Activated CD4-positive, alpha-beta memory T cell treated with anti-CD3 and anti-CD28 coated beads for 36 hours (primary cell): ENCODE data around the gene EML5. TPM values are rescaled to one million over a fixed set of nuclear protein-coding genes. Genes with fewer than 3 reads are reported as not detected.

Source experiments
- CTCF ChIA-PET: fragments of 350-600 bp; sonication (Branson Sonifier 250); formaldehyde crosslinking; loops from one replicate; lab custom pipeline; 2021; ENCODE audit warnings: antibody characterized with exemption, inconsistent platforms; lab: Charles Lee
- POLR2A ChIA-PET: fragments of 350-600 bp; sonication (Branson Sonifier 250); formaldehyde crosslinking; loops from one replicate; lab custom pipeline; 2021; ENCODE audit warnings: antibody characterized with exemption; lab: Charles Lee
- DNase-seq: peaks from one replicate; pipeline ENCODE4 v3.0.0-alpha.2; 2020
- H3K27ac Mint-ChIP-seq: one replicate; pipeline ENCODE4 v1.8.0; 2021; ENCODE audit warnings: mixed read lengths
- H3K27me3 Mint-ChIP-seq: one replicate; pipeline ENCODE4 v1.8.0; 2021; ENCODE audit warnings: mixed read lengths
- H3K36me3 Mint-ChIP-seq: one replicate; pipeline ENCODE4 v1.8.0; 2021; ENCODE audit warnings: mixed read lengths
- H3K4me1 Mint-ChIP-seq: one replicate; pipeline ENCODE4 v1.8.0; 2021; ENCODE audit warnings: low read depth, mixed read lengths
- H3K4me3 Mint-ChIP-seq: one replicate; pipeline ENCODE4 v1.8.0; 2021; ENCODE audit warnings: mild to moderate bottlenecking, mixed read lengths
- H3K9me3 Mint-ChIP-seq: one replicate; pipeline ENCODE4 v1.8.0; 2021; ENCODE audit warnings: mixed read lengths
- intact Hi-C: fragments of 100-400 bp; cut with micrococcal nuclease; formaldehyde crosslinking; loops from one replicate; pipeline ENCODE4 v1.15.1; 2023
- total RNA-seq, 2 experiments: library from RNA; stranded (reverse); gene quantifications; one replicate each; pipeline ENCODE4 v1.2.3, GENCODE V29; 2021

Gene EML5
- total RNA-seq, 2 experiments from 2014 or later: 5.7 to 6.2 TPM

DNA sequence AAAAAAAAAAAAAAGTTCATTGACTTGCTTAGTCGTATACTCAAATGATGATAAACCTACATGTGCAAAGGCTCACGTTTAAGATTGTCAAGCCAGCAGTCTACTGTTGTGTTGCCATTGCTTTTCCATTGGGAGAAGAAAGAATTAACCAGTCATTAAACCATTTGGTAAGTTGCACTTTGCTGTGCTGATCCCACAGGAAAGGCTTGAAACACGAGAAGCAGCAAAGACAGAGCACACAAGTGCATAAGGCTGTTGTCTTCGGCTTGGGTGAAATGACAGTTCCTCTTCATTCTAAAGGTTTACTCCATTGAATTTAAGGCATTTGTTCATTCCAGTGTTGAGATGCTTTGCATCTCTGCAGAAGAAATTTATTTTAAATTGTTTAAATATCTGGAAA, 179.8 kb downstream of the EML5 start:
- H3K27ac Mint-ChIP-seq: no peak overlapping the region
- H3K27me3 Mint-ChIP-seq: no peaks in the 10 kb centered on the region
- intact Hi-C loops: no loop called here
- H3K4me3 Mint-ChIP-seq: no peak overlapping the region
- H3K4me1 Mint-ChIP-seq: peaks cover 15% of the 10 kb centered on the region
- ChIA-PET CTCF (no interaction called here), POLR2A (interaction anchor here (0.5 kb wide), 1 partner anchor 14 kb away, joined by 3 read pairs; no protein-coding TSS in a partner anchor)
- DNase-seq: no peak
- peaks cover 44% of the 10 kb centered on the region for H3K36me3 Mint-ChIP-seq
- no peaks in the 10 kb centered on the region for H3K9me3 Mint-ChIP-seq

DNA sequence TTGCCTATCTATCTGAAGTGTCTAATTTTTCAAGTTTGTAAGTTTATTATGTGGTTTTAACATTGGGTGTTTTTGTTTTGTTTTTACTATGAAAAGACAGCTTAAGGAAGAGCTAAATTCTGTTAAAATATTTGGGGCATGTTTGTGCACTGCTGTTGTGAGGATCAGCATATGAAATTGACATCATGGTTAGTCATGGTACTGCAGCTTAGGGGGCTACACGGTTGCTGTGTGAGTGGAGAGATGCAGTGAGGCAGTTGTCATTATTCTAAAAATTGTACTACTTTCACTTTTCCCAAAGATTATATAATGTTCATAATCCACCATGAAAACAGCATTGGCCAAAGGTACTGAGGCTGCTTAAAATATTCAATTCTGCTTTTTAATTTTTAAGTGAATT, 180.9 kb downstream of the EML5 start:
- Mint-ChIP-seq H3K36me3 (peaks cover 53% of the 10 kb centered on the region), H3K27ac (no peak overlapping the region)

DNA sequence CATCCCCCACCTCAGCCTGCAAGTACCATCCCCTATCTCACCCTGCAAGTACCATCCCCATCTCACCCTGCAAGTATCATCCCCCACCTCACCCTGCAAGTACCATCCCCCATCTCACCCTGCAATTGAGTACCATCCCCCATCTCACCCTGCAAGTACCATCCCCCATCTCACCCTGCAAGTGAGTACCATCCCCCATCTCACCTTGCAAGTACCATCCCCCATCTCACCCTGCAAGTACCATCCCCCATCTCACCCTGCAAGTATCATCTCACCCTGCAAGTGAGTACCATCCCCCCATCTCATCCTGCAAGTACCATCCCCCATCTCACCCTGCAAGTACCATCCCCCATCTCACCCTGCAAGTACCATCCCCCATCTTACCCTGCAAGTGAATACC, 184.9 kb downstream of the EML5 start:
- Mint-ChIP-seq H3K4me3 (no peak overlapping the region), H3K36me3 (peaks cover 64% of the 10 kb centered on the region), H3K27ac (no peak overlapping the region), H3K4me1 (peaks cover 13% of the 10 kb centered on the region), H3K27me3 (no peaks in the 10 kb centered on the region), H3K9me3 (no peaks in the 10 kb centered on the region)
- intact Hi-C loops: no loop called here
- CTCF ChIA-PET: no interaction called here
- POLR2A ChIA-PET: no interaction called here
- no peak for DNase-seq

More for the DNA sequence above, 180.9 kb downstream of the EML5 start:
- intact Hi-C loops: no loop called here
- ChIA-PET CTCF (no interaction called here), POLR2A (no interaction called here)
- no peak for DNase-seq
- Mint-ChIP-seq H3K27me3 (no peaks in the 10 kb centered on the region), H3K9me3 (no peaks in the 10 kb centered on the region), H3K4me1 (peaks cover 15% of the 10 kb centered on the region), H3K4me3 (no peak overlapping the region)

DNA sequence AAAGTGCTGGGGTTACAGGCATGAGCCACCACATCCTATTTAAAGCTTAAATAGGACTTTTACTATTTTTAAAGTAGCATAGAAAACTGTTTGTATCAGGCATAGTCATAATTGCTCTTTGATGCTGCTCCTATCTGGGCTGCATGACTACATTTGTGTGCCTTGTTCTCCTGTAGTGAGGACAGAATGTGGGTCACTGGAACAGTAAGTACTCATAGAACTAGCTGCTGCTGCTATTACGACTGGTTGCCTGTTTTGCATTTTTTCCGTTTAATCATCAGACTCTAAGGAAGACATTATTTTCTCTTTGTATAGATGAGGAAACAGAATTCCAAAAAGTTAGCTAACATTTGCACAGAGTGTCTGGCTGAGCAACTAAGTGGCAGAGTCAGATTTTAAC, 187.2 kb downstream of the EML5 start:
- POLR2A ChIA-PET: no interaction called here
- Mint-ChIP-seq H3K4me3 (no peak overlapping the region), H3K27ac (no peak overlapping the region), H3K9me3 (no peaks in the 10 kb centered on the region), H3K27me3 (no peaks in the 10 kb centered on the region), H3K36me3 (peaks cover 67% of the 10 kb centered on the region), H3K4me1 (peaks cover 15% of the 10 kb centered on the region)
- CTCF ChIA-PET: interaction anchor here (0.8 kb wide), 1 partner anchor 11 kb away, joined by 3 read pairs; no protein-coding TSS in a partner anchor
- DNase-seq: no peak
- intact Hi-C loops: no loop called here

DNA sequence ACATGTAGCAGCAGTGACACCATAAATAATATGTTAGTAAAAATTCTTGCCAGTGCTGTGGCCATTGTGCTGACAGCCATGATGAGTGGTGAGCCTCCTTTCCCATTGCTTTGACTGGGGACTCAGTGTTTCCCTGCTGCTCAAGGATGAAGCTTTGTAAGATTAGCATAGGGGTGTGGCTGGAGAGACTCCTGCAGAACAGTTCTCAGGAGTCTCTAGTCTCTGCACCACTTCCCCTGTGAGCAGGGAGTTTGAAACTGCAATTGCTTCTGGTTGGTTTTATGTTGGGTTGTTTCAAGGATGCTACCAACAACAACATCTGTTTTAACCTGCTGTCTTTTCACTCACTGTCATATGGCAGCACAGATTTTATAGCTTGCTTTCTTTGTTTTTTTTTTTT, 188.5 kb downstream of the EML5 start:
- peaks cover 63% of the 10 kb centered on the region for H3K36me3 Mint-ChIP-seq
- DNase-seq: no peak
- H3K4me1 Mint-ChIP-seq: peaks cover 28% of the 10 kb centered on the region
- no peak overlapping the region for H3K27ac Mint-ChIP-seq
- ChIA-PET CTCF (no interaction called here), POLR2A (no interaction called here)
- no peaks in the 10 kb centered on the region for H3K27me3 Mint-ChIP-seq
- H3K4me3 Mint-ChIP-seq: no peak overlapping the region
- intact Hi-C loops: no loop called here
- H3K9me3 Mint-ChIP-seq: no peaks in the 10 kb centered on the region

DNA sequence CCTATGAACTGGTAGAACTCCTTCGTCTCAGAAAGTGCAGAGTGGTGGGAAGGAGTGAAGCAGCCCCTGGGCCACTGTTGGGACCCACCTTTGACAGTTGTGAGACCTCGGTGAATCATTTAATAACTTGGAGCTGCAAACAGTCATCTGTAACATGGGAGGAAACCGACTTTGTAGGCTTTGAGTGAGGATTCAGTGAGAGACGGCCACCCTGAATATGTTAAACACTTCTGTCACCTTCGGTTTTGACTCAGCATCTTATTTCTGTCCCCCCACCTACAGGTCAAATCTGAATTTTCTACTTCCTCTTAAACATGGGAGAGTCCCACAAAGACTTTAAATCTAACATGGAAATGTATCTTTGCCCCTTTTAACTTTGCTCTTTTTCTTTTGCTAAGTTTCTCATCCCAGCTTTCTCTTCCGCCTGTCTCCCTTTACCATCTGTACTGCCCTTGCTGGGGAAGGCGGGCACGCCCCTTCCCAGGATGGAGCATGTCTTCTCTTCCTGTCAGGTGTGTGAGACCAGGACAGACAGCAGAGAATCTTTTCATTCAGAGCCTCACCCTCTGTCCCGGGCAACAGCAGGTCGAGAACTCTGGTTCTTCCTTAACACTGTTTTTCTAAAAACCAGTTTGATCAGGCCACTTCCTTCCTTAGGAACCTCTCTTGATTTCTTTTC, 192.9 kb downstream of the EML5 start:
- CTCF ChIA-PET: interaction anchor here (0.8 kb wide), 1 partner anchor 40 kb away, joined by 4 read pairs; no protein-coding TSS in a partner anchor

DNA sequence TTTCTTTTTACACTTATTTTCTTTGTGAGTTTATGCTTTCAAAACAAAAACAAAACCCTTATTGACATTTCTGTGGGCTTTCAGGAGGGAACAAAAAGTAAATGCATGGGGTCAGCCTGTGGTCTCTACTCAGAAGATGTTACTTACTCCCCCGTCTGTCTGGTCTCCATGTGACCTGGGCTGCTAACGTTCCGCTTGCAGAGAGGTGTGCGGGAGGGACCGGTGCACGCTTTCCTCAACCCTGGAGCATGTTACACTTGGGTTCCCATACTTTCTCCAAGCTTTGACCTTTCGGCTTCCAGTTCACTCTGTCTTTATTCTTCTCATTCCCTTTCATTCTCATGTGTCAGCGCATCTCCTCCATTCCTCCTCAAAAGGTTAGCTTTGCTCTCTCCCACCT, 193.4 kb downstream of the EML5 start:
- CTCF ChIA-PET: no interaction called here
- H3K27ac Mint-ChIP-seq: peak overlapping the region; percentile 84
- peaks cover 58% of the 10 kb centered on the region for H3K36me3 Mint-ChIP-seq
- H3K4me1 Mint-ChIP-seq: peaks cover 40% of the 10 kb centered on the region
- no peaks in the 10 kb centered on the region for H3K27me3 Mint-ChIP-seq
- DNase-seq: no peak
- intact Hi-C loops: loop anchor here (1.0 to 2.0 kb wide), 2 partner anchors 37 to 191 kb away; no protein-coding TSS in a partner anchor
- POLR2A ChIA-PET: no interaction called here
- H3K4me3 Mint-ChIP-seq: peak overlapping the region; percentile 25
- H3K9me3 Mint-ChIP-seq: no peaks in the 10 kb centered on the region

More for the DNA sequence above, 192.9 kb downstream of the EML5 start:
- H3K27ac Mint-ChIP-seq: peak overlapping the region; percentile 84
- DNase-seq: peak; percentile 65
- peaks cover 56% of the 10 kb centered on the region for H3K36me3 Mint-ChIP-seq
- H3K4me3 Mint-ChIP-seq: peak overlapping the region; percentile 25
- intact Hi-C loops: loop anchor here (1.0 to 2.0 kb wide), 3 partner anchors 38 to 1356 kb away; no protein-coding TSS in a partner anchor
- H3K9me3 Mint-ChIP-seq: no peaks in the 10 kb centered on the region
- no peaks in the 10 kb centered on the region for H3K27me3 Mint-ChIP-seq
- POLR2A ChIA-PET: no interaction called here
- peaks cover 40% of the 10 kb centered on the region for H3K4me1 Mint-ChIP-seq

DNA sequence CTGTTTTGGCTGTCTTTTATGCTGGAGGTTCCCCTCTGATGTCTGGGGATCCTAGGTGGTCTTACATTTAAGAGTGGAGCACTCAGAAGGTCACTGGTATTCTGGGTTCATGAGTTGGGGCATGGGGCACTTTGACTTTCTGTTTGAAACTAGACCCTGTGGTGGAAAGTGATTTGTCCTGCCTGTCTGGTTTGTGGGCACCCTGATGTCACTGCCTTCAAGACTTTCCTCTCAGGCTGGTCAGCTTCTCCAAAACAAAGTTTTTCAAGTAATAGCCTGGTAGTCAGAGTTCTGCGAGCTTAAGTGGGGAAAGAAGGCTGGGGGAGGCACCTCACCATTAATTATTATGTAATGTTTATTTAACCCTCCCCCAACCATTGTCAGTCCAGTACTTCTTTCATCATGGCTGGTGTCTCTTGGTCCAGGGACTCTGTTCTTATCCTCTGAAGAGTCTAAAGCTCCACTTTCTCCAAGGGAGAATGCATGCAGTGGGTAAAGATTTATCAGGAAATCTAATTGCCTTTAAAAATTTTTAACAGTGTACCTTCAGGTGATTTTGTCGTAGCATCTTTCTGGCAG, 194.6 kb downstream of the EML5 start:
- peaks cover 40% of the 10 kb centered on the region for H3K4me1 Mint-ChIP-seq
- no peaks in the 10 kb centered on the region for H3K9me3 Mint-ChIP-seq
- no peaks in the 10 kb centered on the region for H3K27me3 Mint-ChIP-seq
- peak; percentile 23 for DNase-seq
- CTCF ChIA-PET: interaction anchor here (1.1 kb wide), 1 partner anchor 41 kb away, joined by 3 read pairs; no protein-coding TSS in a partner anchor
- peaks cover 55% of the 10 kb centered on the region for H3K36me3 Mint-ChIP-seq
- POLR2A ChIA-PET: no interaction called here
- no peak overlapping the region for H3K4me3 Mint-ChIP-seq
- no peak overlapping the region for H3K27ac Mint-ChIP-seq
- intact Hi-C loops: loop anchor here (2.0 kb wide), 1 partner anchor 193 kb away; no protein-coding TSS in a partner anchor

DNA sequence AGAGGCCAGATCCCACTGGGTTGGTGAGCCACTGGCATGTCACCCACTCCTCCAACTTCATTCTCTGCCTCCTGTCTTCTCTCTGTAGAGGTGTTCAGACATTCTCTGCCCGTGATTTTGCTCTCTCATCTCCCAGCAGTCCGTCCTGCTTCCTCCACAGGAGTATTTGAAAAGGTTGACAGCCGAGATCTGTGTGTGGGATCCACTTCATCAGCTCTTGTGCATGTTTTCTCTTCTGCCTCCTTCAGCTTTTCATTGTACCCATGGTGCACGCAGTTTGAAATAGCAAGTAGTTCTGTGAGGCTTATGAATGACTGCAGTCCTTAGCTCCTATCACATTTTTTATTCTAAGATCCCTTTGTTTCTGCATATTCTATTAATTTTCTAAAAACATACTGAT, 195.2 kb downstream of the EML5 start:
- H3K27me3 Mint-ChIP-seq: no peaks in the 10 kb centered on the region
- H3K27ac Mint-ChIP-seq: no peak overlapping the region
- DNase-seq: no peak
- H3K4me1 Mint-ChIP-seq: peaks cover 39% of the 10 kb centered on the region
- intact Hi-C loops: no loop called here
- no peak overlapping the region for H3K4me3 Mint-ChIP-seq
- CTCF ChIA-PET: interaction anchor here (1.1 kb wide), 1 partner anchor 41 kb away, joined by 3 read pairs; no protein-coding TSS in a partner anchor
- H3K9me3 Mint-ChIP-seq: no peaks in the 10 kb centered on the region
- POLR2A ChIA-PET: no interaction called here
- H3K36me3 Mint-ChIP-seq: peaks cover 51% of the 10 kb centered on the region

DNA sequence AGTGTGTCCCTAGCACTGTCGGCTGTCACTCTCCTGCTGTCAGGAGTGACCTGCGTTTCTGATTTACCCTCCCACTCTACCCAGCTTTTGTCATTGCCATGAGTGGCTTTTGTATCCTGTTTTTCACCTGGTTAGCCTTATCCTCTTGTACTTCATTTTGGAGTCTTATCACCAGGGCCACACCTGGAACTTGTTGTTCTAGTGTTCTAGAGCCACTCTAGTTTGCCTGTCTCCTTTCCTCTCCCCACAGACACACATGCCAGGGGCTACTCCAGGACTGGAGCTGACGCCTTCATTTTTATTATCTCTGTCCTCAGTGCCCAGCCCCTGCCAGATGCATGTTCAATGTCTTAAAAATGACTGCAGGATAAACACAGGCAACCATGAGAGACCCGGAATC, 195.7 kb downstream of the EML5 start:
- H3K27ac Mint-ChIP-seq: no peak overlapping the region
- intact Hi-C loops: no loop called here
- H3K36me3 Mint-ChIP-seq: peaks cover 46% of the 10 kb centered on the region
- no peaks in the 10 kb centered on the region for H3K27me3 Mint-ChIP-seq
- H3K4me1 Mint-ChIP-seq: peaks cover 36% of the 10 kb centered on the region
- DNase-seq: no peak
- H3K9me3 Mint-ChIP-seq: no peaks in the 10 kb centered on the region
- no peak overlapping the region for H3K4me3 Mint-ChIP-seq
- CTCF ChIA-PET: interaction anchor here (1.1 kb wide), 1 partner anchor 40 kb away, joined by 3 read pairs; no protein-coding TSS in a partner anchor
- POLR2A ChIA-PET: no interaction called here

DNA sequence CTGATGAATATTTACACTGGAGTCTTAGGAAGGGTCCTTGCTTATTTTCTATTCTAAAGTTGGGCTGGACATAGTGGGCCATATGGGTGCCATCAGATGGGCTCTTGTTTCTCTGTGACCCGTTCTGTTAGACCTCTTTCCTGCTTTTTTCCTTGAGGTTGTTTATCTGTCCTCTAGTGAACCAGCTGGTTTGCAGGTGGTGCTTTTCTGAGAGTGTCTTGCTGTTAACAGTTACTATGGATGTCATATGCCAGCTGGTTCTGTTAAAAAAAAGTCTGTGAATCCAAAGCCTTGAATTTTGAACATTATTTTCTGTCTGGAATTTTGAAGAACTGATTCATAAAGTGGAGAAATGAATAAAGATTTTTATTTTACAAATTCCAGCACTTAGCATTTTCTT, 200.7 kb downstream of the EML5 start:
- Mint-ChIP-seq H3K9me3 (no peaks in the 10 kb centered on the region), H3K4me1 (peaks cover 7% of the 10 kb centered on the region), H3K27ac (no peak overlapping the region), H3K36me3 (peaks cover 40% of the 10 kb centered on the region), H3K27me3 (no peaks in the 10 kb centered on the region), H3K4me3 (no peak overlapping the region)
- ChIA-PET CTCF (no interaction called here), POLR2A (no interaction called here)
- no peak for DNase-seq
- intact Hi-C loops: no loop called here

DNA sequence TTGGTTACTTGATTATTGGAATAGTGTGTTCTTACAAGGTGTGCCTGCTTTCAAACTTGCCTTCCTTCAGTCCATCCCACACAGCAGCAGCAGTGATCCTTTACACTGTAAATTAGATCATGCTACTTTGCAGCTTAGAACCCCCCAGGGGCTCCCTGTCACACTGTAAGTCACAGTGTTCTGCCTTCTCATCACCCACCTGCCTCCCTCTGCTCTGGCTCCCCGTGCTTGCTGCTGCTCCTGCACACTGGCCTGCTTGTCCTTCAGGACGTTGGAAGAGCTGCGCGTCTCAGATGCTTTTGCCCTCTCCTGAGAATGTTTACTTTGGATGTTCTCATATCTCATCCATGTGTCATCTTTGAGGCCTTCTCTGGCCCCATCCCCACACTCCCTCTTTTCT, 202.6 kb downstream of the EML5 start:
- DNase-seq: no peak
- H3K4me3 Mint-ChIP-seq: no peak overlapping the region
- ChIA-PET CTCF (no interaction called here), POLR2A (no interaction called here)
- no peaks in the 10 kb centered on the region for H3K27me3 Mint-ChIP-seq
- H3K27ac Mint-ChIP-seq: no peak overlapping the region
- H3K36me3 Mint-ChIP-seq: peaks cover 46% of the 10 kb centered on the region
- H3K9me3 Mint-ChIP-seq: no peaks in the 10 kb centered on the region
- intact Hi-C loops: no loop called here
- no peaks in the 10 kb centered on the region for H3K4me1 Mint-ChIP-seq
